GM21515 (cell line): ENCODE measurements around the gene GRIA3.
"Not testable (repeated sequence)": the region's sequence is repeated elsewhere in the genome, so short reads cannot be mapped to it uniquely, and the experiment has no call there.

Experiments used
- ATAC-seq: cut with Tn5 transposase; IDR thresholded peaks from one replicate; pipeline ENCODE4 v1.9.1; 2021; ENCODE audit not compliant: unreplicated experiment

GRIA3 gene

DNA sequence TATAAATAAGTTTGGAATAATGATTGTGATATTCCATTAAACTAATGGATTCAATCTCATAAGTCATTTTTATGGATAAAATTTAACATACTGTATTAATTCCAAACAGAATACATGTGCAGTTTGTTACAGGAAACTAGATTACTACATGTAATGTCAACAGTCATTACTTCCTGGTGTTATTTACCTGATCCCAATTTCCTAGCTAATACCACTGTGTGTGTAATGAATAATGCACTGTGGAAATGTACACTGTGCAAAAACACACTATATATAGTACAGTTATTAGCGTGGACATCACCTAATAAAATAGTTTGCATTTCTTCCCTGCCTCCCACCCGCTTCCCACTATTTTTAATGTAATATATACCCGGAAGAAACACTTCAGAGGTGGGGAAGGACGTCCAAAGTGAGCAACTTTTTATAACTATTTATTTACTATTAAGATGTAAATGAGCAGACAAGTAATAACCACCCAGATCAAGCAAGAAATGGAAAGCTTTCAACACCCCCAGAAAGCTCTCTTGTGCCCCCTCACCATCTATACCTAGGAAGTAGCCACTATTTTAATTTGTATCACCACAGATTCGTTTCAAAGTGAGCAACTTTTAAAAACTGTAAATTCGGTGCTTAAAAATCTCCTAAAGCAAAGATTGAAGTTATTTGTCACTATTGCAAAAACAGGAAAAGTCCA lies 329.7 kb downstream of the GRIA3 start:
- ATAC-seq = no peak

DNA sequence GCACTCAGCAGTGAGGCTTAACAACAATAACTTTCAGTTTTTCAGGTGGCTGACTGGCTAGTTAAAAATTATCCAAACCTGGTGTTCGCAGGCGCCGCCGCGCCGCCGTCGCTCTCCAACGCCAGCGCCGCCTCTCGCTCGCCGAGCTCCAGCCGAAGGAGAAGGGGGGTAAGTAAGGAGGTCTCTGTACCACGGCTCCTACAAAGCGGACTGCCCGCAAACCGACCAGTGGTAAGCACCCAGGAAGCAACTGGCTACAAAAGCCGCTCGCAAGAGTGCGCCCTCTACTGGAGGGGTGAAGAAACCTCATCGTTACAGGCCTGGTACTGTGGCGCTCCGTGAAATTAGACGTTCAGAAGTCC lies 330.2 kb downstream of the GRIA3 start:
- not testable (repeated sequence) for ATAC-seq

DNA sequence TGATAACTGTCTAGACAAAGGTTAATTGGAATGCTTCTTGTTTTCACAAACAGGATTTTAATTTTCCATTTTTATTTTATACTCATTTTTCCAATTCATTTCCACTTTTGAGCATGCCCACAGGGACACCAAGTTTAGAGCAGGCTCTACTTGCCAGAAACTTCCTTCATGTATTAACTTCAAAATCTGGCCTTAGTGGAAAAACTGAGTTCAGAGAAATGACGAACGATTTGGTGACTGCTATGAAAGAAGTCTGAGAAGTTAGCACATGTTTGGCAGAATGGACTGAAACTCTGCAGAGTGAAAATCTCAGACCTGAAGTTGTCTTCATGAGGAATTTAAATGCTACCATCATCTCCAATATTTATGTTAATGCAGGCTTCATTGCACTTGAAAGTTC lies 334.7 kb downstream of the GRIA3 start:
- no peak for ATAC-seq

DNA sequence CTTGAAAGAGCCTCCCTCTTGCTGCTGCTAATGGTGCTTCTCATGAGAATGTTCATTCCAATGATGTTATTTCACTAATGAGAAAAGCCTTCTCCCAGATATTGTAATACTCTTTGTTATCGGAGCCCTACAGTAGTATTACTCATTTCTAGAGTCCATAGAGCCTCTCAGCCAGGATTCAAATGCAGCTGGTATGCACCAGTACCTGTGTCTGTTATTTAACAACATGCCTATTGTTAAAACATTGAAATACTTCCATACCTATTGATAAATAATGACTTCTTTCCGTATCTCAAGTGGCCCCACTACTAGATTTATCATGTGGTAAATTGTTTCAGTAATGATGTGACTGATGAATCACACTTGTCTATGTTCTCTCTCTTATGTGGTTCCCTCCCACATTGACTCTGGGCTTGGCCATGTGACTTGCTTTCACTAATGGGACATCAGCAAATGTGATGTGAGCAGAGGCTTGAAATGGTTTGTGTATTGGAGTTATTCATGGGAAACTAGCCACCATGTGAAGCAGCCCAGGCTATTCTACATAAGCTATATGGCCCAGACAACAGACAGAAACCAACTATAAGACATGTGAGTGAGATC lies 341.1 kb downstream of the GRIA3 start:
- ATAC-seq = no peak

DNA sequence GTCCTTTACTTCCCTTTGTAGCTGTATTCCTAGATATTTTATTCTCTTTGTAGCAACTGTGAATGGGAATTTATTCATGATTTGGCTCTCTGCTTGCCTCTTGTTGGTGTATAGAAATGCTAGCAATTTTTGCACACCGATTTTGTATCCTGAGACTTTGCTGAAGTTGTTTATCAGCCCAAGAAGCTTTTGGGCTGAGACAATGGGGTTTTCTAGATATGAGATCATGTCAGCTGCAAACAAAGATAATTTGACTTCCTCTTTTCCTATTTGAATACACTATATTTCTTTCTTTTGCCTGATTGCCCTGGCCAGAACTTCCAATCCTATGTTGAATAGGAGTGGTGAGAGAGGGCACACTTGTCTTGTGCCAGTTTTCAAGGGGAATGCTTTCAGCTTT lies 346.6 kb downstream of the GRIA3 start:
- ATAC-seq = not testable (repeated sequence)
